Lower lobe of right lung (tissue), 2 donors: ENCODE results near the gene PTPRT. TPM values are rescaled to one million over a fixed set of nuclear protein-coding genes. Genes with fewer than 3 reads are reported as not detected.

ENCODE experiments used
- ATAC-seq, 2 donors: fragments of 200-7000 bp; cut with Tn5 transposase; one replicate each; pipeline ENCODE4 v1.9.1; 2020 to 2022; ENCODE audit warnings: mild to moderate bottlenecking in 2 of 2, moderate library complexity in 2 of 2
- DNase-seq: peaks from one replicate; pipeline ENCODE4 v3.0.0-alpha.2; 2020
- H3K27ac ChIP-seq: fragments of 200-600 bp; one replicate; pipeline ENCODE4 v1.8.0; 2022
- H3K27me3 ChIP-seq: fragments of 200-600 bp; one replicate; pipeline ENCODE4 v1.8.0; 2022; ENCODE audit warnings: low read depth
- H3K36me3 ChIP-seq: fragments of 200-600 bp; one replicate; pipeline ENCODE4 v1.8.0; 2022; ENCODE audit warnings: mild to moderate bottlenecking
- H3K4me1 ChIP-seq: fragments of 200-600 bp; one replicate; pipeline ENCODE4 v1.8.0; 2022
- H3K4me3 ChIP-seq: fragments of 200-600 bp; one replicate; pipeline ENCODE4 v1.8.0; 2022; ENCODE audit warnings: mild to moderate bottlenecking
- H3K9me3 ChIP-seq: fragments of 200-600 bp; one replicate; pipeline ENCODE4 v1.8.0; 2022
- intact Hi-C: fragments of 100-400 bp; cut with DNase I; formaldehyde crosslinking; loops from one replicate; pipeline ENCODE4 v1.11.0; 2022
- total RNA-seq: library from RNA; stranded (reverse); fragmentation: NEBNext Ultra II Directional; extraction: Animal tissue kit (Norgen Biotek cat#: 25700); gene quantifications from one replicate; pipeline ENCODE4 v1.2.1, GENCODE V29; 2021
- TF ChIP-seq, protein P1 (sequence below): fragments of 200-600 bp; IDR thresholded peaks from one replicate; pipeline ENCODE4 v1.8.0; 2022; ENCODE audit warnings: antibody characterized with exemption, mild to moderate bottlenecking
- donor health status: DM: no; HTN: yes; CAD: no; lungs with severe emphysema.

Gene PTPRT
- total RNA-seq, 1 donor from 2014 or later: 8.0 TPM

DNA sequence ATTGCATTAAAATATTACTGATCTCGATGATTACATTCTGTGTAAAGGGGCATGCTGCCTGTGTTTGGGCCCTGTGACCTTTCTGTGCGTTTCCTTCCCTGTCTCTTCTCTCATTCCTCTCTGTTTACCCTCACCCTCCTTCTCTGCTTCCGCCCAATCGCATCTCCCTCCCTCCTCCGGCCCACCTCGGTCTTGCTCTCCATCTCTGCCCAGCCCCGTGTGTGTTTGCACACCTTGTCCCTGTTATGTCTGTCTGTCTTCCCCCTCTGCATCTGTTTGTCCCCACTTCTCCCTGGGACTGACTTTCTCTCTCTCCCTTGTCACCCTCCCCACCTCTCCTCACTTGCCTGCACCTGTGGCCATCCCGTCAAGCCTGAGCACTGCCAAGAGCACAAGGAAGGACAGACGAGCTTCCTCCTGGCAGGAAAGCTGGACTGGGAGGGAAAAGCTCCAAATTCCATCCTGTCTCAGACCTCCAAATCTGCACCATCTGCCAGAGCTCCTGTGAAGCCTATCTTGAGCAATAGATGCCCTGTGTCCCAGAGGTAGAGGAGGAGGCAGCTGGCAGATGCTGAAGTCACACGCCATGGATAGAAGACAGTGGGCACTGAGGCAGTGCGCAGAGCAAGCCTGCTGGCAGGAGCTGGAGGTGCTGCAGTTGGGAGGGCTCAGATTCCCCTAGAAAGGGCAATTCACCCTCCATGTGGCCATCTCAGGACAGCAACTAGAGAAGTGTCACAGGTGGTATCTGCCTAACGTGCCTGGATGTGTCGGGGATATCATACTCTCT, 172.3 kb downstream of the PTPRT start:
- intact Hi-C loops: no loop called here
- no peak for DNase-seq
- TF ChIP-seq, protein P1, sequence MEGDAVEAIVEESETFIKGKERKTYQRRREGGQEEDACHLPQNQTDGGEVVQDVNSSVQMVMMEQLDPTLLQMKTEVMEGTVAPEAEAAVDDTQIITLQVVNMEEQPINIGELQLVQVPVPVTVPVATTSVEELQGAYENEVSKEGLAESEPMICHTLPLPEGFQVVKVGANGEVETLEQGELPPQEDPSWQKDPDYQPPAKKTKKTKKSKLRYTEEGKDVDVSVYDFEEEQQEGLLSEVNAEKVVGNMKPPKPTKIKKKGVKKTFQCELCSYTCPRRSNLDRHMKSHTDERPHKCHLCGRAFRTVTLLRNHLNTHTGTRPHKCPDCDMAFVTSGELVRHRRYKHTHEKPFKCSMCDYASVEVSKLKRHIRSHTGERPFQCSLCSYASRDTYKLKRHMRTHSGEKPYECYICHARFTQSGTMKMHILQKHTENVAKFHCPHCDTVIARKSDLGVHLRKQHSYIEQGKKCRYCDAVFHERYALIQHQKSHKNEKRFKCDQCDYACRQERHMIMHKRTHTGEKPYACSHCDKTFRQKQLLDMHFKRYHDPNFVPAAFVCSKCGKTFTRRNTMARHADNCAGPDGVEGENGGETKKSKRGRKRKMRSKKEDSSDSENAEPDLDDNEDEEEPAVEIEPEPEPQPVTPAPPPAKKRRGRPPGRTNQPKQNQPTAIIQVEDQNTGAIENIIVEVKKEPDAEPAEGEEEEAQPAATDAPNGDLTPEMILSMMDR: no peak

DNA sequence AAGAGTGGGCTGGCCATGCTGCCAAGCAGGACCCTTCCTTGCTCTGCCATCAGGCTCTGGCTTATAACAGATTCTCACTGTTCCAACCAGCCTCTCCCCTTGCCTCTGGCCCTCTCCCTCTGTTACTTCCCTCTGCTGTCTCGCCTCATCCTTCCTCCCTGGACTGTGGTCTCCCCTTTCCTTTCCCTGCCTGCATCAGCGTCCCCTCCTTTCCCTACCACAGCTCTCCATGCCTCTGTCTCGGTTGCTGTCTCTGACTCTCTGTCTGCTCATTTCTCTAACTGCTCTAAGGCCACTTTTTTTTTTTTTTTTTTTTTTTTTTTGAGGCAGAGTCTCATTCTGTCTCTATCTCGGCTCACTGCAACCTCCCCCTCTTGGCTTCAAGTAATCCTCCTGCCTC, 173.4 kb downstream of the PTPRT start:
- Histone ChIP-seq H3K9me3 (no peaks in the 10 kb centered on the region), H3K27ac (no peak overlapping the region), H3K4me1 (no peaks in the 10 kb centered on the region), H3K27me3 (no peaks in the 10 kb centered on the region), H3K36me3 (no peaks in the 10 kb centered on the region), H3K4me3 (no peak overlapping the region)
- TF ChIP-seq, protein P1: no peak
- ATAC-seq (no peak), DNase-seq (no peak)
- intact Hi-C loops: no loop called here

More for the DNA sequence above, 172.3 kb downstream of the PTPRT start:
- Histone ChIP-seq H3K4me1 (no peaks in the 10 kb centered on the region), H3K4me3 (no peak overlapping the region), H3K9me3 (no peaks in the 10 kb centered on the region), H3K36me3 (no peaks in the 10 kb centered on the region), H3K27ac (no peak overlapping the region), H3K27me3 (no peaks in the 10 kb centered on the region)
- ATAC-seq: no peak

DNA sequence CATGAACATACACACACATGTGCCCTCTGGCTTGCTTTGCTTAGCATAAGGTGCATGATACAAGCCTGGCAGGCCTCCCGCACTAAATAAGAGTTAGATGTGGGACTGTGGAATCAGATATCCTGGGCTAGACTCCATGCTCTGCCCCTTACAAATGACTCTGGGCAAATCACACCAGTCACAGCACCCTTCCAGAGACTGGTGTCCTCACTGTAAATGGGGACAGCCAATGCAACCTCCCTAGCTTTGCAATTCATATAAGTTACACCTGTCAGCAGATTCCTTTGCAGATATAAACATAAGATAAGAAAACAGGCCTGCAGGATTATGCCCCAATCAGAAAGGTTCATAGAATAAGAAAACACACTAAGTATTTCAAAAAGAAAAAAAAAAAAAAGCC, 174.1 kb downstream of the PTPRT start:
- TF ChIP-seq, protein P1: no peak
- Histone ChIP-seq H3K4me3 (no peak overlapping the region), H3K27ac (no peak overlapping the region), H3K4me1 (no peaks in the 10 kb centered on the region), H3K27me3 (no peaks in the 10 kb centered on the region), H3K36me3 (no peaks in the 10 kb centered on the region), H3K9me3 (no peaks in the 10 kb centered on the region)
- intact Hi-C loops: no loop called here
- DNase-seq (no peak), ATAC-seq (no peak)

DNA sequence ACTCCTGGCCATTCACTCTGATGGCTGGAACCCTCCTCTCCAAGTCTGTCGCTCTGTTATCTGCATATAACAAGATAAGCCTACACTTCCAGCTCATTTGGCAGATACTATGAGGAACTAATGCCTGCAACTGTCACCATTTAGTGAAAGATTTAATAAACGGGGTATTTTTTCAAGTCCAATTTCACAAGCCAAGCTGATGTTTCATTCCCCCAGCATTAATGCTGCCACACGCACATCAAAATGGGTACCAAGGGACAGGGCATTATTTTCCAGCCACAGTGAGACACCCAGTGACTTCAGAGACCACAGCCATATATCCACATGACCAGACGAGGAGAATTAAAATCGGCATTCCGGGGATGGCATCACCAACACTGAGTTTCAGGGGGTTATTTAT, 175.5 kb downstream of the PTPRT start:
- no peaks in the 10 kb centered on the region for H3K36me3 ChIP-seq
- H3K27me3 ChIP-seq: no peaks in the 10 kb centered on the region
- ATAC-seq (no peak), DNase-seq (no peak)
- H3K9me3 ChIP-seq: no peaks in the 10 kb centered on the region
- no peaks in the 10 kb centered on the region for H3K4me1 ChIP-seq
- no peak overlapping the region for H3K4me3 ChIP-seq
- intact Hi-C loops: no loop called here
- H3K27ac ChIP-seq: no peak overlapping the region
- TF ChIP-seq, protein P1: no peak

DNA sequence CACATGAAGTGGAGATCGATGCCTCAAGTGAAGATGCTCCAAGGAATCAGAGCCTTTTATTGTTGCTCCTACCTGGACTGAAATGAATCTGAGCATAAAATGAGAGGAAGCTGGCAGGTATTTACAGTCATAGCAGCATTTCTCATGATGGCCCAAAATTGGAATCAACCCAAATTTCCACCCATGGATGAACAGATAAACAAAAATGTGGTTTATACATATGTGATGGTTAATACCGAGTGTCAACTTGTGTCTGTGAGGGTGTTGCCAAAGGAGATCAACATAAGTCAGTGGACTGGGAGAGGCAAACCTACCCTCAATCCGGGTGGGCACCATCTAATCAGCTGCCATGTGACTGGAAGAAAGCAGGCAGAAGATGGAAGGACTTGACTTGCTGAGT, 178.2 kb downstream of the PTPRT start:
- Histone ChIP-seq H3K4me1 (no peaks in the 10 kb centered on the region), H3K36me3 (no peaks in the 10 kb centered on the region), H3K27me3 (no peaks in the 10 kb centered on the region), H3K4me3 (no peak overlapping the region), H3K27ac (no peak overlapping the region), H3K9me3 (no peaks in the 10 kb centered on the region)
- intact Hi-C loops: no loop called here
- ATAC-seq: no peak
- no peak for DNase-seq
- TF ChIP-seq, protein P1: no peak
